Common myeloid progenitor, CD34-positive (primary cell): ENCODE data around the gene EIF4E3.
A peak's percentile ranks its signal among the peaks of the same experiment; 100 is the strongest.

Source experiments
- CTCF ChIA-PET: fragments of 350-600 bp; sonication (Branson Sonifier 250); formaldehyde crosslinking; loops from one replicate; lab custom pipeline; 2021; ENCODE audit warnings: antibody characterized with exemption; lab: Charles Lee
- POLR2A ChIA-PET: fragments of 350-600 bp; sonication (Branson Sonifier 250); formaldehyde crosslinking; loops from one replicate; lab custom pipeline; 2021; ENCODE audit warnings: antibody characterized with exemption; lab: Charles Lee
- DNase-seq, 3 donors: peaks; one replicate each; pipeline versions ENCODE4 v3.0.0 to v3.0.0-alpha.2; 2013
- H3K27ac ChIP-seq, 2 experiments: 1 replicate in 1 of 2; 2 replicates in 1 of 2; pipeline ENCODE4 v1.7.0; 2013; ENCODE audit warnings: inconsistent platforms in 2 of 2, low read length in 2 of 2, mild to moderate bottlenecking in 2 of 2, low read depth in 1 of 2, moderate library complexity in 1 of 2; ENCODE audit not compliant: severe bottlenecking in 2 of 2, insufficient read depth in 1 of 2, poor library complexity in 1 of 2
- H3K27me3 ChIP-seq, 5 experiments: replicated peaks in 2 of 5; 1 replicate in 3 of 5; 2 replicates in 2 of 5; pipeline versions ENCODE4 v1.6.1 to v1.7.0; 2013; ENCODE audit warnings: low read length in 4 of 5, mild to moderate bottlenecking in 2 of 5, moderate library complexity in 2 of 5, inconsistent platforms in 1 of 5; ENCODE audit not compliant: insufficient read depth in 5 of 5, control insufficient read depth in 4 of 5
- H3K36me3 ChIP-seq, 4 experiments: 1 replicate in 2 of 4; 2 replicates in 2 of 4; pipeline versions ENCODE4 v1.6.1 to v1.7.0; 2013; ENCODE audit warnings: low read length in 3 of 4, control low read depth in 1 of 4, mild to moderate bottlenecking in 1 of 4; ENCODE audit not compliant: control insufficient read depth in 4 of 4, insufficient read depth in 4 of 4
- H3K4me1 ChIP-seq, 4 experiments: 1 replicate in 3 of 4; 2 replicates in 1 of 4; pipeline versions ENCODE4 v1.6.1 to v1.7.1; 2013; ENCODE audit warnings: low read length in 3 of 4, mild to moderate bottlenecking in 3 of 4, control low read depth in 1 of 4, inconsistent platforms in 1 of 4, moderate library complexity in 1 of 4; ENCODE audit not compliant: control insufficient read depth in 4 of 4, insufficient read depth in 4 of 4; ENCODE audit errors: control extremely low read depth in 1 of 4
- H3K4me3 ChIP-seq, 7 experiments: 1 replicate in 4 of 7; 2 replicates in 3 of 7; pipeline versions ENCODE4 v1.5.1 to v1.7.0; 2013; ENCODE audit warnings: mild to moderate bottlenecking in 7 of 7, low read length in 6 of 7, moderate library complexity in 6 of 7, inconsistent platforms in 2 of 7, low read depth in 2 of 7, control low read depth in 1 of 7; ENCODE audit not compliant: insufficient read depth in 4 of 7, control insufficient read depth in 1 of 7; ENCODE audit errors: extremely low read depth in 1 of 7
- H3K9me3 ChIP-seq, 5 experiments: 1 replicate in 4 of 5; 2 replicates in 1 of 5; pipeline versions ENCODE4 v1.6.1 to v1.7.1; 2013; ENCODE audit warnings: low read length in 4 of 5, mild to moderate bottlenecking in 2 of 5, inconsistent platforms in 1 of 5, low read depth in 1 of 5, moderate library complexity in 1 of 5; ENCODE audit not compliant: control insufficient read depth in 4 of 5, insufficient read depth in 2 of 5; ENCODE audit errors: control extremely low read depth in 1 of 5
- WGBS: methylation state at CpG from one replicate; pipeline ENCODE4 v1.1.5; 2013; ENCODE audit not compliant: insufficient coverage; 5-methylcytosine and 5-hydroxymethylcytosine counted together

EIF4E3 gene

DNA sequence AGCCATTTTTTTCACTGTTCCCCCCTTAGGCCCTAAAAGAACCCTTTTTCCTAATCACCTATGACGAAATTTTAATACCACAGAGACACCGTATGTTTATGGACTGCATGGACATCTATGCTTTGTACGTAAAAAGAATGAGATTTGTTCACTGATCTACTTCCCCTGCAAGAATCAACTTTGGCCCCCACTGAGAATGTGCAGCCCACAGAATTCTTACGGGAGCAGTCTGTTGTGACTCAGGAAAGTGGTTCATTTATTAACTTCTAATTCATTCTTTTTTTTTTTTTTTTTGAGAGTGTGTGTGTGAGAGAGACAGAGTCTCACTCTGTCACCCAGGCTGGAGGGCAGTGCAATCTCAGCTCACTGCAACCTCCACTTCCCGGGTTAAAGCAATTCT, 17.6 kb downstream of the EIF4E3 start:
- H3K4me1 ChIP-seq: peaks cover 9 to 42% (median 31%) of the 10 kb centered on the region in 4 experiments
- no peaks in the 10 kb centered on the region for H3K9me3 ChIP-seq
- 93% methylated on average over 3 of the region's 5 CpGs for WGBS
- ChIA-PET POLR2A (no interaction called here), CTCF (no interaction called here)
- no peak overlapping the region for H3K27ac ChIP-seq
- DNase-seq: no peak
- peaks cover 0 to 27% (median 1%) of the 10 kb centered on the region in 4 experiments for H3K36me3 ChIP-seq
- H3K27me3 ChIP-seq: no peaks in the 10 kb centered on the region
- no peak overlapping the region for H3K4me3 ChIP-seq

- ChIA-PET POLR2A (no interaction called here), CTCF (interaction anchor here (0.8 kb wide), 1 partner anchor 176 kb away, joined by 3 read pairs; no protein-coding TSS in a partner anchor)
- Histone ChIP-seq H3K4me3 (no peak overlapping the region), H3K36me3 (peaks cover 0 to 27% (median 1%) of the 10 kb centered on the region in 4 experiments), H3K27me3 (no peaks in the 10 kb centered on the region), H3K9me3 (no peaks in the 10 kb centered on the region), H3K27ac (no peak overlapping the region), H3K4me1 (peaks cover 27 to 57% (median 48%) of the 10 kb centered on the region in 4 experiments)
- no peak for DNase-seq
- WGBS: 91% methylated on average over 4 of the region's 5 CpGs
Measured at GRCh38 chr3:71705681-71706080, 19.5 kb downstream of the EIF4E3 start.

DNA sequence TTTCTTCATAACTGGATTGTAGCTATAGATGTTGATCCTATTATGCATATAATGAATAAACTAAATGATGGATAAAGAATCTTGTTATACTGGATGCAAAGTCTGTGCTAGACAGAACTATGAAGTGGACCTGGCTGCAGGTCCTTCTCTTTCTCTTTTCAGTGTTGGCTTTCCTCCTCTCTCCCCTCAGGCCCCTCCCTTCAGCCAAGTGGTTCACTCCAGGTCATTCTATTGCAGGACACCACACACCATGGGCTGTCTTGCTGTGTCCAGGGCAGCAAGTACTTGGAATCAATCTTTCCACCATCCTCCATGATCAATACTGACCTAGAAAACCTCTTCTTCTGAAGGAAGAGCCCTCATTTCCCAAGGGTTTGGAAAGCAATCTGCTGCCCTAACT, 20.3 kb downstream of the EIF4E3 start:
- CTCF ChIA-PET: interaction anchor here (1.0 to 1.4 kb wide), 3 partner anchors 9 to 25 kb away, joined by 3 to 5 read pairs (median 4); no protein-coding TSS in a partner anchor
- H3K36me3 ChIP-seq: peaks cover 0 to 25% (median 1%) of the 10 kb centered on the region in 4 experiments
- H3K27ac ChIP-seq: no peak overlapping the region

GRCh38 chr3:71703797-71704196, 21.4 kb downstream of the EIF4E3 start:
- ChIA-PET CTCF (interaction anchor here (0.6 to 1.4 kb wide), 6 partner anchors 10 to 1338 kb away, joined by 3 to 5 read pairs (median 4); no protein-coding TSS in a partner anchor), POLR2A (no interaction called here)
- H3K4me1 ChIP-seq: peaks cover 25 to 54% (median 41%) of the 10 kb centered on the region in 4 experiments
- no peaks in the 10 kb centered on the region for H3K27me3 ChIP-seq
- no CpG with 5 or more reads among the region's 2 CpGs for WGBS
- no peak overlapping the region for H3K4me3 ChIP-seq
- no peak overlapping the region for H3K27ac ChIP-seq
- DNase-seq: peak in 1 of 3 donors; percentile 29
- peaks cover 0 to 17% (median 0%) of the 10 kb centered on the region in 4 experiments for H3K36me3 ChIP-seq
- H3K9me3 ChIP-seq: no peaks in the 10 kb centered on the region

More for the DNA sequence above, 20.3 kb downstream of the EIF4E3 start:
- Histone ChIP-seq H3K9me3 (no peaks in the 10 kb centered on the region), H3K4me3 (no peak overlapping the region), H3K4me1 (peaks cover 28 to 60% (median 44%) of the 10 kb centered on the region in 4 experiments), H3K27me3 (no peaks in the 10 kb centered on the region)
- DNase-seq: no peak
- POLR2A ChIA-PET: no interaction called here

- Histone ChIP-seq H3K9me3 (no peaks in the 10 kb centered on the region), H3K27me3 (no peaks in the 10 kb centered on the region), H3K4me3 (peak overlapping the region in 5 of 7 experiments; percentile 20 to 49 (median 35)), H3K27ac (peak overlapping the region; percentile 85 to 86), H3K36me3 (peaks cover 0 to 14% (median 5%) of the 10 kb centered on the region in 4 experiments), H3K4me1 (peaks cover 25 to 51% (median 38%) of the 10 kb centered on the region in 4 experiments)
- 0% methylated on average over 3 of the region's 7 CpGs for WGBS
- CTCF ChIA-PET: interaction anchor here (1.0 to 1.9 kb wide), 5 partner anchors 12 to 28 kb away, joined by 3 to 6 read pairs (median 4); no protein-coding TSS in a partner anchor
- POLR2A ChIA-PET: interaction anchor here (0.6 kb wide), 1 partner anchor 10 kb away, joined by 4 read pairs; no protein-coding TSS in a partner anchor
- peak; percentile 94 to 99 (median 98) for DNase-seq
Measured at GRCh38 chr3:71702131-71703024, 22.8 kb downstream of the EIF4E3 start.

- Histone ChIP-seq H3K27me3 (no peaks in the 10 kb centered on the region), H3K27ac (peak overlapping the region in 1 of 2 experiments; percentile 86), H3K36me3 (peaks cover 0 to 16% (median 5%) of the 10 kb centered on the region in 4 experiments), H3K9me3 (no peaks in the 10 kb centered on the region), H3K4me3 (peak overlapping the region in 2 of 7 experiments; percentile 9 to 35), H3K4me1 (peaks cover 25 to 51% (median 38%) of the 10 kb centered on the region in 4 experiments)
- peak in 1 of 3 donors; percentile 44 for DNase-seq
- ChIA-PET POLR2A (no interaction called here), CTCF (interaction anchor here (1.9 kb wide), 1 partner anchor 18 kb away, joined by 6 read pairs; no protein-coding TSS in a partner anchor)
- WGBS: 100% methylated on average over 2 of the region's 3 CpGs
Measured at GRCh38 chr3:71701251-71701762, 23.9 kb downstream of the EIF4E3 start.
